ENCODE measurements around the gene VPS16. TPM values are rescaled to one million over a fixed set of nuclear protein-coding genes. Genes with fewer than 3 reads are reported as not detected.

VPS16 gene
- 28.2 TPM for total RNA-seq

- H3K36me3 ChIP-seq (ENCODE audit: control insufficient read depth in 3 of 3, insufficient read depth in 3 of 3, low read length in 3 of 3): peaks cover 10 to 19% (median 15%) of the 10 kb centered on the region in 3 donors
- no peaks in the 10 kb centered on the region for H3K9me3 ChIP-seq (ENCODE audit: control insufficient read depth in 3 of 3, low read length in 3 of 3)
- H3K9ac ChIP-seq (ENCODE audit: low read depth in 1 of 3, low read length in 3 of 3): peak within 1 kb of the TSS; percentile 85 to 90 (median 89)
- no peaks in the 10 kb centered on the region for H3K27me3 ChIP-seq (ENCODE audit: control insufficient read depth in 3 of 3, insufficient read depth in 3 of 3, low read length in 3 of 3)
- H3K4me1 ChIP-seq (ENCODE audit: control insufficient read depth in 3 of 3, insufficient read depth in 3 of 3, low read length in 3 of 3): peaks cover 13 to 21% (median 18%) of the 10 kb centered on the region in 3 donors
- H3K4me3 ChIP-seq (ENCODE audit: low read length in 3 of 3): peak within 1 kb of the TSS; percentile 90 to 95 (median 95)
- peak within 1 kb of the TSS; percentile 87 for H3K27ac ChIP-seq (ENCODE audit: low read depth, low read length)
Measured at GRCh38 chr20:2840138-2840966, at the start of gene VPS16, which contains the start of gene PCED1A. Gene VPS16, plus strand, starts transcription at chr20:2840745. Its CDS starts 30 bp downstream, at chr20:2840775. Gene PCED1A, minus strand, starts transcription at chr20:2840655. Its CDS starts 743 bp downstream, at chr20:2839912.

- Histone ChIP-seq H3K9me3 (ENCODE audit: control insufficient read depth in 3 of 3, low read length in 3 of 3) (no peaks in the 10 kb centered on the region), H3K4me3 (ENCODE audit: low read length in 3 of 3) (no peak overlapping the region), H3K36me3 (ENCODE audit: control insufficient read depth in 3 of 3, insufficient read depth in 3 of 3, low read length in 3 of 3) (no peaks in the 10 kb centered on the region), H3K27ac (ENCODE audit: low read depth, low read length) (no peak overlapping the region), H3K4me1 (ENCODE audit: control insufficient read depth in 3 of 3, insufficient read depth in 3 of 3, low read length in 3 of 3) (no peaks in the 10 kb centered on the region), H3K9ac (ENCODE audit: low read depth in 1 of 3, low read length in 3 of 3) (no peak overlapping the region), H3K27me3 (ENCODE audit: control insufficient read depth in 3 of 3, insufficient read depth in 3 of 3, low read length in 3 of 3) (peaks cover 24 to 41% (median 38%) of the 10 kb centered on the region in 3 donors)
Measured at GRCh38 chr20:2793471-2793870, 47.1 kb upstream of the VPS16 start.

GRCh38 chr20:2794202-2794748 lies 46.3 kb upstream of the VPS16 start:
- Histone ChIP-seq H3K27ac (ENCODE audit: low read depth, low read length) (no peak overlapping the region), H3K27me3 (ENCODE audit: control insufficient read depth in 3 of 3, insufficient read depth in 3 of 3, low read length in 3 of 3) (peaks cover 32 to 46% (median 44%) of the 10 kb centered on the region in 3 donors), H3K9me3 (ENCODE audit: control insufficient read depth in 3 of 3, low read length in 3 of 3) (no peaks in the 10 kb centered on the region), H3K4me1 (ENCODE audit: control insufficient read depth in 3 of 3, insufficient read depth in 3 of 3, low read length in 3 of 3) (no peaks in the 10 kb centered on the region), H3K9ac (ENCODE audit: low read depth in 1 of 3, low read length in 3 of 3) (no peak overlapping the region), H3K4me3 (ENCODE audit: low read length in 3 of 3) (no peak overlapping the region), H3K36me3 (ENCODE audit: control insufficient read depth in 3 of 3, insufficient read depth in 3 of 3, low read length in 3 of 3) (no peaks in the 10 kb centered on the region)

- Histone ChIP-seq H3K9ac (ENCODE audit: low read depth in 1 of 3, low read length in 3 of 3) (no peak overlapping the region), H3K4me3 (ENCODE audit: low read length in 3 of 3) (no peak overlapping the region), H3K36me3 (ENCODE audit: control insufficient read depth in 3 of 3, insufficient read depth in 3 of 3, low read length in 3 of 3) (no peaks in the 10 kb centered on the region), H3K27me3 (ENCODE audit: control insufficient read depth in 3 of 3, insufficient read depth in 3 of 3, low read length in 3 of 3) (peaks cover 39 to 53% (median 46%) of the 10 kb centered on the region in 3 donors), H3K4me1 (ENCODE audit: control insufficient read depth in 3 of 3, insufficient read depth in 3 of 3, low read length in 3 of 3) (peaks cover 2 to 3% (median 3%) of the 10 kb centered on the region in 3 donors), H3K27ac (ENCODE audit: low read depth, low read length) (no peak overlapping the region), H3K9me3 (ENCODE audit: control insufficient read depth in 3 of 3, low read length in 3 of 3) (no peaks in the 10 kb centered on the region)
Measured at GRCh38 chr20:2794866-2795447, 45.6 kb upstream of the VPS16 start.

- Histone ChIP-seq H3K4me1 (ENCODE audit: control insufficient read depth in 3 of 3, insufficient read depth in 3 of 3, low read length in 3 of 3) (peaks cover 3 to 5% (median 4%) of the 10 kb centered on the region in 3 donors), H3K36me3 (ENCODE audit: control insufficient read depth in 3 of 3, insufficient read depth in 3 of 3, low read length in 3 of 3) (no peaks in the 10 kb centered on the region), H3K27ac (ENCODE audit: low read depth, low read length) (no peak overlapping the region), H3K9ac (ENCODE audit: low read depth in 1 of 3, low read length in 3 of 3) (no peak overlapping the region), H3K27me3 (ENCODE audit: control insufficient read depth in 3 of 3, insufficient read depth in 3 of 3, low read length in 3 of 3) (peaks cover 42 to 57% (median 48%) of the 10 kb centered on the region in 3 donors), H3K9me3 (ENCODE audit: control insufficient read depth in 3 of 3, low read length in 3 of 3) (no peaks in the 10 kb centered on the region), H3K4me3 (ENCODE audit: low read length in 3 of 3) (no peak overlapping the region)
Measured at GRCh38 chr20:2795451-2795850, 45.1 kb upstream of the VPS16 start.

GRCh38 chr20:2796011-2796660 lies 44.4 kb upstream of the VPS16 start:
- H3K36me3 ChIP-seq (ENCODE audit: control insufficient read depth in 3 of 3, insufficient read depth in 3 of 3, low read length in 3 of 3): no peaks in the 10 kb centered on the region
- no peak overlapping the region for H3K9ac ChIP-seq (ENCODE audit: low read depth in 1 of 3, low read length in 3 of 3)
- H3K27ac ChIP-seq (ENCODE audit: low read depth, low read length): no peak overlapping the region
- no peaks in the 10 kb centered on the region for H3K9me3 ChIP-seq (ENCODE audit: control insufficient read depth in 3 of 3, low read length in 3 of 3)
- H3K4me3 ChIP-seq (ENCODE audit: low read length in 3 of 3): no peak overlapping the region
- H3K27me3 ChIP-seq (ENCODE audit: control insufficient read depth in 3 of 3, insufficient read depth in 3 of 3, low read length in 3 of 3): peaks cover 48 to 63% (median 52%) of the 10 kb centered on the region in 3 donors
- H3K4me1 ChIP-seq (ENCODE audit: control insufficient read depth in 3 of 3, insufficient read depth in 3 of 3, low read length in 3 of 3): peaks cover 3 to 7% (median 4%) of the 10 kb centered on the region in 3 donors

- Histone ChIP-seq H3K9ac (ENCODE audit: low read depth in 1 of 3, low read length in 3 of 3) (no peak overlapping the region), H3K4me3 (ENCODE audit: low read length in 3 of 3) (no peak overlapping the region), H3K9me3 (ENCODE audit: control insufficient read depth in 3 of 3, low read length in 3 of 3) (no peaks in the 10 kb centered on the region), H3K27ac (ENCODE audit: low read depth, low read length) (no peak overlapping the region), H3K36me3 (ENCODE audit: control insufficient read depth in 3 of 3, insufficient read depth in 3 of 3, low read length in 3 of 3) (no peaks in the 10 kb centered on the region), H3K4me1 (ENCODE audit: control insufficient read depth in 3 of 3, insufficient read depth in 3 of 3, low read length in 3 of 3) (peaks cover 3 to 11% (median 4%) of the 10 kb centered on the region in 3 donors), H3K27me3 (ENCODE audit: control insufficient read depth in 3 of 3, insufficient read depth in 3 of 3, low read length in 3 of 3) (peaks cover 52 to 72% (median 53%) of the 10 kb centered on the region in 3 donors)
Measured at GRCh38 chr20:2797136-2797983, 43.2 kb upstream of the VPS16 start.

- Histone ChIP-seq H3K9me3 (ENCODE audit: control insufficient read depth in 3 of 3, low read length in 3 of 3) (no peaks in the 10 kb centered on the region), H3K9ac (ENCODE audit: low read depth in 1 of 3, low read length in 3 of 3) (no peak overlapping the region), H3K27ac (ENCODE audit: low read depth, low read length) (no peak overlapping the region), H3K4me3 (ENCODE audit: low read length in 3 of 3) (no peak overlapping the region), H3K4me1 (ENCODE audit: control insufficient read depth in 3 of 3, insufficient read depth in 3 of 3, low read length in 3 of 3) (peaks cover 3 to 11% (median 4%) of the 10 kb centered on the region in 3 donors), H3K36me3 (ENCODE audit: control insufficient read depth in 3 of 3, insufficient read depth in 3 of 3, low read length in 3 of 3) (no peaks in the 10 kb centered on the region), H3K27me3 (ENCODE audit: control insufficient read depth in 3 of 3, insufficient read depth in 3 of 3, low read length in 3 of 3) (peaks cover 52 to 75% (median 58%) of the 10 kb centered on the region in 3 donors)
Measured at GRCh38 chr20:2798095-2798805, 42.3 kb upstream of the VPS16 start.
